Mononuclear cell (primary cell): ENCODE measurements around the gene ETS2. TPM values are rescaled to one million over a fixed set of nuclear protein-coding genes. Genes with fewer than 3 reads are reported as not detected.

Experiments
- H3K27me3 ChIP-seq: 2 replicates; pipeline ENCODE4 v1.6.0; 2011; ENCODE audit warnings: low read length, control low read depth; ENCODE audit not compliant: insufficient read depth
- H3K4me1 ChIP-seq: 2 replicates; pipeline ENCODE4 v1.5.1; 2011; ENCODE audit warnings: mild to moderate bottlenecking, low read length, control low read depth; ENCODE audit not compliant: insufficient read depth
- H3K4me3 ChIP-seq: 2 replicates; pipeline ENCODE4 v1.5.1; 2011; ENCODE audit warnings: mild to moderate bottlenecking, low read length, moderate library complexity
- H3K9me3 ChIP-seq: 2 replicates; pipeline ENCODE4 v1.5.1; 2011; ENCODE audit warnings: low read depth, mild to moderate bottlenecking, control low read depth, low read length
- total RNA-seq: library from RNA; depleted of rRNA; stranded (reverse); fragments of >200 nt; gene quantifications from one replicate; pipeline ENCODE4 v1.2.3, GENCODE V29; 2012

The ETS2 gene
- total RNA-seq, 1 donor: 64.1 TPM

- no peak overlapping the region for H3K4me3 ChIP-seq
- peaks cover 15% of the 10 kb centered on the region for H3K4me1 ChIP-seq
- H3K9me3 ChIP-seq: no peaks in the 10 kb centered on the region
- H3K27me3 ChIP-seq: no peaks in the 10 kb centered on the region
Observed at GRCh38 chr21:38816400-38816977, 10.8 kb downstream of the ETS2 start.

- no peaks in the 10 kb centered on the region for H3K27me3 ChIP-seq
- peaks cover 13% of the 10 kb centered on the region for H3K4me1 ChIP-seq
- H3K9me3 ChIP-seq: no peaks in the 10 kb centered on the region
- no peak overlapping the region for H3K4me3 ChIP-seq
Observed at GRCh38 chr21:38817371-38818324, 11.9 kb downstream of the ETS2 start.

GRCh38 chr21:38818325-38818723 is 12.6 kb downstream of the ETS2 start:
- H3K27me3 ChIP-seq: no peaks in the 10 kb centered on the region
- no peak overlapping the region for H3K4me3 ChIP-seq
- peaks cover 13% of the 10 kb centered on the region for H3K4me1 ChIP-seq
- no peaks in the 10 kb centered on the region for H3K9me3 ChIP-seq

- peaks cover 13% of the 10 kb centered on the region for H3K4me1 ChIP-seq
- H3K4me3 ChIP-seq: no peak overlapping the region
- no peaks in the 10 kb centered on the region for H3K27me3 ChIP-seq
- H3K9me3 ChIP-seq: no peaks in the 10 kb centered on the region
Observed at GRCh38 chr21:38819051-38819718, 13.5 kb downstream of the ETS2 start.

GRCh38 chr21:38819719-38820159 is 14.0 kb downstream of the ETS2 start:
- Histone ChIP-seq H3K4me3 (no peak overlapping the region), H3K4me1 (peaks cover 13% of the 10 kb centered on the region), H3K9me3 (no peaks in the 10 kb centered on the region), H3K27me3 (no peaks in the 10 kb centered on the region)

GRCh38 chr21:38820471-38821239 is 14.9 kb downstream of the ETS2 start:
- no peaks in the 10 kb centered on the region for H3K27me3 ChIP-seq
- no peaks in the 10 kb centered on the region for H3K9me3 ChIP-seq
- peaks cover 13% of the 10 kb centered on the region for H3K4me1 ChIP-seq
- no peak overlapping the region for H3K4me3 ChIP-seq

GRCh38 chr21:38821248-38821647 is 15.5 kb downstream of the ETS2 start:
- H3K27me3 ChIP-seq: no peaks in the 10 kb centered on the region
- no peak overlapping the region for H3K4me3 ChIP-seq
- no peaks in the 10 kb centered on the region for H3K9me3 ChIP-seq
- H3K4me1 ChIP-seq: peaks cover 13% of the 10 kb centered on the region

GRCh38 chr21:38821959-38822682 is 16.4 kb downstream of the ETS2 start:
- Histone ChIP-seq H3K4me1 (peaks cover 13% of the 10 kb centered on the region), H3K27me3 (no peaks in the 10 kb centered on the region), H3K9me3 (no peaks in the 10 kb centered on the region), H3K4me3 (no peak overlapping the region)

- H3K4me3 ChIP-seq: no peak overlapping the region
- peaks cover 13% of the 10 kb centered on the region for H3K4me1 ChIP-seq
- H3K27me3 ChIP-seq: no peaks in the 10 kb centered on the region
- H3K9me3 ChIP-seq: no peaks in the 10 kb centered on the region
Observed at GRCh38 chr21:38822778-38823238, 17.1 kb downstream of the ETS2 start.

GRCh38 chr21:38823737-38824123 is 18.0 kb downstream of the ETS2 start:
- Histone ChIP-seq H3K4me3 (no peak overlapping the region), H3K27me3 (no peaks in the 10 kb centered on the region)

GRCh38 chr21:38824124-38824822 is 18.5 kb downstream of the ETS2 start:
- Histone ChIP-seq H3K9me3 (no peaks in the 10 kb centered on the region), H3K4me1 (peaks cover 13% of the 10 kb centered on the region), H3K27me3 (no peaks in the 10 kb centered on the region), H3K4me3 (no peak overlapping the region)

More at GRCh38 chr21:38823737-38824123, 18.0 kb downstream of the ETS2 start:
- no peaks in the 10 kb centered on the region for H3K9me3 ChIP-seq
- peaks cover 13% of the 10 kb centered on the region for H3K4me1 ChIP-seq

GRCh38 chr21:38825269-38825668 is 19.5 kb downstream of the ETS2 start:
- Histone ChIP-seq H3K9me3 (no peaks in the 10 kb centered on the region), H3K27me3 (no peaks in the 10 kb centered on the region), H3K4me3 (no peak overlapping the region), H3K4me1 (peaks cover 13% of the 10 kb centered on the region)

GRCh38 chr21:38825921-38826320 is 20.2 kb downstream of the ETS2 start:
- H3K4me1 ChIP-seq: peaks cover 12% of the 10 kb centered on the region
- no peak overlapping the region for H3K4me3 ChIP-seq
- no peaks in the 10 kb centered on the region for H3K27me3 ChIP-seq
- no peaks in the 10 kb centered on the region for H3K9me3 ChIP-seq
